GM19328 (cell line): ENCODE measurements around the gene GSE1.

ENCODE experiments used
- ATAC-seq: cut with Tn5 transposase; IDR thresholded peaks from one replicate; pipeline ENCODE4 v1.9.1; 2021; ENCODE audit warnings: mild to moderate bottlenecking, moderate library complexity; ENCODE audit not compliant: unreplicated experiment

Gene GSE1

GRCh38 chr16:85658504-85659326, 45.6 kb downstream of the GSE1 start:
- ATAC-seq = no peak

DNA sequence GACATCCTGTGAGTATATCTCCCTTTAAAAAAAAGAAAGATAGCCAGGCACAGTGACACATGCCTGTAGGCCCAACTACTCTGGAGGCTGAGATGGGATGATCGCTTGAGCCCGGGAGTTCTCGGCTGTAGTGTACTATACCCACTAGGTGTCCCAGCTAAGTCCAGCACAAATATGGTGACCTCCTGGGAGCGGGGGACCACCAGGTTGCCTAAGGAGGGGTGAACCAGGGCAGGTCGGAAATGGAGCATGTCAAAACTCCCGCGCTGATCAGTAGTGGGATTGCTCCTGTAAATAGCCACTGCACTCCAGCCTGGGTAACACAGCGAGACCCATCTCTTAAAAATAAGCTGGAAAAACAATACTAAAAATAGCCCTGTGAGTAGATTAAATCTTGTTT, 46.2 kb downstream of the GSE1 start:
- ATAC-seq = no peak

- ATAC-seq = no peak
Observed at GRCh38 chr16:85659805-85660511, 46.8 kb downstream of the GSE1 start.

- ATAC-seq = no peak
Observed at GRCh38 chr16:85660843-85661739, 48.0 kb downstream of the GSE1 start.

DNA sequence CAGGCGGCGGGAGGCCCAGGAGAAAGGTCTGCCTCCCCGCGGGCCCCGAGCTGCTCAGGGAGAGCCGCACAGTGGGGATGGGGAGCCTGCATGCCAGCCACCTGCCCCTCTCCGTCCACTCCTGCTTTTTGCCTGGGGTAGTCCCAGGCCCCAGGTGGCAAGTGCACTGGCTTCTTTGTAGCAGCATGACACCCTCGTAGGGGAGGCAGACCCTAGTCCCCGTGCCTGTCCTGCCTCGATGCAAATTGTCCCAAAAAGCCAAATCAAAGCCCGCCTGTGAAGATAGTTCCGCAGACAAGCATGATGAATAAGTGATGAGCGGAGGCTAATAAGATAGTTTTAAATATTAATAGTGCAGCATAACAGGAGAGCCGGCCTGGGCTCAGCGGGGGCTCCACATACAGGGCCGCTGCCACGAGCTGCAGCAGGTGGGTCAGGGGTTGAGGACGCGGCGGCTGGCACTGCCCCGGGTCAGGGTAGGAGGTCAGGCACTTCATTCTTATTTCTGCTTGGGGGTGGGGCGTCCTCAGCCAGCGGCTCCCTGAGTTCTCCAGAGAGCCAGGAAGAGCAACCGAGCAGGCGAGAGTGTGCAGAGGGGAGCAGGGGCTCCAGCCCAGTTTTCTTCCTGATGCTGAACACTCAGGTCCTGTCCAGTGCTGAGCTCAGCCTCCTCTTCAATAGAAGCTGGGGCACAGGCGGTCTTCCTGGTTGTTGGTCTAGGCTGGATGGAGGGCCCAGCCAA, 48.8 kb downstream of the GSE1 start:
- ATAC-seq = no peak

- ATAC-seq = no peak
Observed at GRCh38 chr16:85662482-85662812, 49.3 kb downstream of the GSE1 start.

- no peak for ATAC-seq
Observed at GRCh38 chr16:85662976-85663830, 50.1 kb downstream of the GSE1 start.

DNA sequence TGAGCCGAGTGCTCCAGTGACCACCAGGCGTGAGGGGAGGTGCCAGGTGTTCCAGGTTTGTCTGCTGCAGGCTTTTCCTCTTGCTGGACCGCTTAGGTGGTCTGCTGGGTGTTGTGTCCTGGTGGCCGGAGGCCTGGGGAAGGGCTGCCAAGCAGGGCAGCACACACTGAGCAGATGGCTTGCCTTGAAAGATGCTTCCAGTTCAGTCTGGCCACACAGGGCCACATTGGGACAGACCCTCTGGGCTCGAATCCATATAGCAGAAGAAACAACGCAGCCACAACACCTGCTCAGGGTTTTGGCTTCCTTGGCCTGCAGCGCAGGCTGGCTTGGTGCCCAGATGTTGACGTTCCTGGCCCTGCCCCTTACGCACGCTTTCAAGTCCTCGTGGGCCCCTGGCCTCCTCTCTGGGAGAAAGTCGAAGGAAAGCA, 50.8 kb downstream of the GSE1 start:
- ATAC-seq = no peak

DNA sequence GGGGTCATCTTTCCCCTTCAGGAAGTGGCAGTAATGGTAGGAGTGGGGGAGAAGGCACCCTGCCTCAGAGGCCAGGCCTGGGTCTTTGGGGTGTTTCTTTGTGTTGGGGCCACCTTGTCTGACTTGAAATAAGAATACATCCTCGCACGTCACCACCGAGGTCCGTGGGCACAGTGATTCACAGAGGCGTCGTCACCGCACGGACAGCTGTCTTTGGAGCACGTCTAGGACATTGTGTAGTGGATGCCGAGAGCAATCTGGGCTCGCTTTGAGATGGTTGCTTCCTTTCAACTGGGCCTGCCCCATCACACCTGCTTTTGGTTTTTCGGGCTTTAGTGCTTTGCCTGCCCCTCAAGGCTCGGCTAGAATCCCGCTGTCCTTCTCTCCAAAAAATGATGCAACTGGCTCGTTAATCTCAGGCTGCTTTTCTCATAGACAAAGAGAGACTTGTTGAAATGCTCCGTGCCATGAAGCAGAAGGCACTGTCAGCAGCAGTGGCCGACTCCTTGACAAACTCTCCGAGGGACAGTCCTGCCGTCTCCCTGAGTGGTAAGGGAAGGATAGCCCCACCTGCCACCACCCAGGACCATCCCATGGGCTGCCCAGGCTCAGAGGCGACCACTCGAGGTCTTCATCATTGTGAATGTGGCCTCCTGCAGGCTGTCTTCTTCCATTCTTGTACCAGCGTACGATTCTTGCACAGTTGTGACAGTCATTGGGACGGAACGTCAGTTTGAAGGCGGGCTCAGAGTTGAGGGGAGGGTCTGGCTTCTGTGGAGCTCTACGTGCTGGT, 51.7 kb downstream of the GSE1 start:
- ATAC-seq = no peak

DNA sequence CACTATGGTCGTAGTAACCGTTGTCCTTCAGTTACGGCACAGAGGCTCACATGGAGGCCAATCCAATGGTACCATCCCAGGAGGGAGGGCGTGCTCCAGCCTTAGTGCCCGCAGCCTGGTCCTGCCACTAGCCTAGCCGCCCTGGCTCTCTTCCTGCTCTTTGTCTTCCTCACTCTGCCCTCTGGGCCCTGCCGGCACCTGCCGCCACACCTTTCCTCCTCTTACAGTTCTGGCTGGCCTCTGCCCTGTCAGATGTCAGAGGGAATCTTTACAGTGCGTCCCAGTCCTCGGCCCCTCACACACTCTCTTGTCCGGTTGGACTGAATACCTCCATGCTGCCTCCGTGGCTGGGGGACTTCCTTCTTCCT, 52.2 kb downstream of the GSE1 start:
- no peak for ATAC-seq

- ATAC-seq = no peak
Observed at GRCh38 chr16:85665929-85666328, 52.8 kb downstream of the GSE1 start.

DNA sequence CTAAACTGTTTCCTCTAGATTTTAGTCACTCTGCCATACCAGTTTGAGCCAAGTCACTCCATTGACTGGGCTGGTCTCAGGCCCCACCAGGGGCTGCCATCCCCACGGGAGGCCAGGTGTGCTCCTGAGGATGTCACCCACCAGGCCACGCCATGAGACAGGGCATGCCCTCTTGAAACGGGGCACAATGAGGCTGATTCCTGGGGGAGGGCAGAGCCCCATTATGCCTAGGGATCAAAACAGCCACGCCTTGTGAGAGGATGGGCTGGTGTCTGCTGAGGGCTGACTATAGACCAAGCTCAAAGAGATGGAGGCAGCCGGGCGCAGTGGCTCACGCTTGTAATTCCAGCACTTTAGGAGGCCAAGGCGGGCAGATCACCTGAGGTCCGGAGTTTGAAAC, 54.1 kb downstream of the GSE1 start:
- no peak for ATAC-seq

DNA sequence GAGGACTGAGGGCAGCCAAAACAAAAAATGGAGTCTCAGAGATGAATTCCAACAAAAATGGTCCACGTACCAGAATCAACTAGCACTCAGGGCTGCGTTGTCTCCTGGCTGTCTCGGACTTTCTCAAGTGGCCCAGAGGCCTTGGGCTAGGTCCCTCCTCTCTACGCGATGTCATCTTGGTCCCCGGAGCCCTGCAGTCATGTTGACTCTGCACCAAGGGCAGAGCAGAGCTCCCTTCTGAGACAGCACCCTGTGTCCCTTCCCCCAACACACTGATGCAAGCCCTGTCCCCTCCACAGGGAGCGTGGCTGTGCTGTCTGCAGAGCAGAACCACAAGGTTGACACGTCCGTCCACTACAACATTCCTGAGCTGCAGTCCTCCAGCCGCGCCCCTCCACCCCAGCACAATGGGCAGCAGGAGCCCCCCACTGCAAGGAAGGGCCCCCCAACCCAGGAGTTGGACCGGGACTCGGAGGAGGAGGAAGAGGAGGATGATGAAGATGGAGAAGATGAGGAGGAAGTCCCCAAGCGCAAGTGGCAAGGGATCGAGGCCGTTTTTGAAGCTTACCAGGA, 54.8 kb downstream of the GSE1 start:
- no peak for ATAC-seq

- no peak for ATAC-seq
Observed at GRCh38 chr16:85668676-85669424, 55.7 kb downstream of the GSE1 start.

GRCh38 chr16:85670840-85671239, 57.7 kb downstream of the GSE1 start:
- ATAC-seq = no peak

DNA sequence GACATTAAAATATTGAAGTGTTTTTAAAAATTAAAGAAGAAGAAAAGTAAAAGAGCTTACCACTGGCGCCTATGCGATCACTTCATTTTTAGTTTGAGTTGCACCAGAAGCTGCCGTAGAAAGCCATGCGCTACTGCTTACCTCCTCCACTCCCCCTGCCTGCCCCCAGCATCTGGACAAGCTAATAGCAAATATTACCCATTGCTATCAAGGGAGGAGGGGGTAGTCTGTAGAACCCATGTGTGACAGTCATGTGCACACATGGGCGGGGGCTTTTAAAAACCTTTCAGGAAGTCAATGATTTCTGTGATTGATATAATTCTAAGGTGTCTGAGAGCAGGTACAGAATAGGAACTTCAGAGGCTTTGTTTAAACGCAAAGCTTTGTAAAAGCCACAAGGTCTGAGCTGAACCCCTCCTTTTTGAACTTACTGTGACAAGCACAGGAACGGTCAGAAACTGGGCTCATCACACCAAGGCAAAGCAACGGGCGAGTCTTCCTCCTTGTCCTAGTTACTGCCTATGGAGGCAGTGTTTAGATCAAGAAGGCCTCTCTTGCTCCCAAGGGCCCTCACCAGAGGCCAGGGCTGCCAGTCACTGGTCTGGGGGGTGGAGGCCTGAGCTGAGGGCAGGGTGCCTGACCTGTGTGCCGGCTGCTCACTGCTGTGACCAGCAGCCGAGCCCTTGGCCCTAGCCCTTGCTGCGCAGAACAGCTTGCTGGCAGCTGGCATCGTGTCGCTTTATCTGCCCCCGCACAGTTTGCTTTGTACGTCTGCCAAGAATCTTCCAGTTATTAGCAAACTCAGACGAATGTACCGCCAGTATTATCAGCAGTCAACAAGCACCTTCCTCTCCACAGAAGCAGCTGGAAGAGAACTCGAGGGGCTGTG, 60.7 kb downstream of the GSE1 start:
- ATAC-seq = no peak

GRCh38 chr16:85674418-85674755, 61.3 kb downstream of the GSE1 start:
- ATAC-seq = no peak
